GM18873 (cell line): Measurements from ENCODE around the gene ADGRF5.

Experiments used
- ATAC-seq: cut with Tn5 transposase; IDR thresholded peaks from one replicate; pipeline ENCODE4 v1.9.1; 2021; ENCODE audit warnings: mild to moderate bottlenecking, moderate library complexity, moderate number of reproducible peaks; ENCODE audit not compliant: unreplicated experiment, low FRiP score

The ADGRF5 gene

GRCh38 chr6:46921731-46922130, at the start of gene ADGRF5:
Gene ADGRF5 (minus strand): TSS chr6:46921938. CDS start chr6:46906762, 15,176 bp downstream.
- no peak for ATAC-seq

GRCh38 chr6:46969206-46969605, 47.5 kb upstream of the ADGRF5 start:
- ATAC-seq = no peak

GRCh38 chr6:46967826-46968349, 46.1 kb upstream of the ADGRF5 start:
- ATAC-seq = no peak

- no peak for ATAC-seq
Observed at GRCh38 chr6:46964716-46965519, 43.2 kb upstream of the ADGRF5 start.

- no peak for ATAC-seq
Observed at GRCh38 chr6:46963626-46964025, 41.9 kb upstream of the ADGRF5 start.

- no peak for ATAC-seq
Observed at GRCh38 chr6:46963039-46963438, 41.3 kb upstream of the ADGRF5 start.

GRCh38 chr6:46961711-46962110, 40.0 kb upstream of the ADGRF5 start:
- no peak for ATAC-seq

- no peak for ATAC-seq
Observed at GRCh38 chr6:46961232-46961631, 39.5 kb upstream of the ADGRF5 start.

GRCh38 chr6:46959419-46959818, 37.7 kb upstream of the ADGRF5 start:
- no peak for ATAC-seq

GRCh38 chr6:46956409-46956808, 34.7 kb upstream of the ADGRF5 start:
- no peak for ATAC-seq

- ATAC-seq = no peak
Observed at GRCh38 chr6:46954837-46955451, 33.2 kb upstream of the ADGRF5 start.

- no peak for ATAC-seq
Observed at GRCh38 chr6:46953921-46954320, 32.2 kb upstream of the ADGRF5 start.

- ATAC-seq = no peak
Observed at GRCh38 chr6:46949632-46950280, 28.0 kb upstream of the ADGRF5 start.

GRCh38 chr6:46948699-46949098, 27.0 kb upstream of the ADGRF5 start:
- no peak for ATAC-seq

- no peak for ATAC-seq
Observed at GRCh38 chr6:46947497-46947896, 25.8 kb upstream of the ADGRF5 start.

- no peak for ATAC-seq
Observed at GRCh38 chr6:46940433-46941226, 18.9 kb upstream of the ADGRF5 start.

- no peak for ATAC-seq
Observed at GRCh38 chr6:46937642-46938041, 15.9 kb upstream of the ADGRF5 start.

GRCh38 chr6:46935687-46936086, 13.9 kb upstream of the ADGRF5 start:
- ATAC-seq = no peak

GRCh38 chr6:46933751-46934150, 12.0 kb upstream of the ADGRF5 start:
- ATAC-seq = no peak

GRCh38 chr6:46932526-46933319, 11.0 kb upstream of the ADGRF5 start:
- ATAC-seq = no peak
